ENCODE results near the gene CLEC19A. TPM values are rescaled to one million over a fixed set of nuclear protein-coding genes. Genes with fewer than 3 reads are reported as not detected.
A peak's percentile ranks its signal among the peaks of the same experiment; 100 is the strongest.

CLEC19A gene
- total RNA-seq, 1 experiment from 2014 or later: not detected

- intact Hi-C loops (cut with micrococcal nuclease; ENCODE audit: unreplicated experiment): no loop called here
- Histone ChIP-seq H3K27ac (ENCODE audit: low read length) (no peak overlapping the region), H3K27me3 (ENCODE audit: control insufficient read depth, insufficient read depth, low read length) (peaks cover 12% of the 10 kb centered on the region), H3K9me3 (ENCODE audit: control insufficient read depth, insufficient read depth, low read depth, low read length) (no peaks in the 10 kb centered on the region), H3K4me1 (ENCODE audit: control insufficient read depth, insufficient read depth, low read length) (no peaks in the 10 kb centered on the region), H3K4me3 (ENCODE audit: low read depth in 2 of 2, low read length in 2 of 2) (no peak overlapping the region), H3K36me3 (ENCODE audit: control insufficient read depth, insufficient read depth, low read length) (no peaks in the 10 kb centered on the region)
- POLR2A ChIA-PET: no interaction called here
- CTCF ChIA-PET: interaction anchor here (0.6 kb wide), 1 partner anchor 8 kb away, joined by 3 read pairs; no protein-coding TSS in a partner anchor
- TF ChIP-seq POLR2AphosphoS5 (IDR thresholded peaks at IDR 0.05; ENCODE audit: low read depth, low read length): no peak
- TF ChIP-seq CTCF (IDR thresholded peaks at IDR 0.05): no peak
- TF ChIP-seq REST (IDR thresholded peaks at IDR 0.05; ENCODE audit: insufficient read depth in 1 of 2, low read depth in 2 of 2, low read length in 1 of 2): no peak
- TF ChIP-seq SIN3A (IDR thresholded peaks at IDR 0.05; ENCODE audit: borderline replicate concordance, insufficient read depth, low read depth, low read length): no peak
- no peak for TF ChIP-seq TCF7L2 (IDR thresholded peaks at IDR 0.05; ENCODE audit: low read depth, low read length)
- no peak for ATAC-seq
- DNase-seq (ENCODE audit: low read depth, low spot score): no peak
- in situ Hi-C loops (cut with HindIII; ENCODE audit: low pct_unique_long_range_greater_than_20kb, low sequenced_read_pairs): no loop called here
- no TSS peak for BruUV-seq (replicated peaks)
Measured at GRCh38 chr16:19348125-19348524, 62.6 kb downstream of the CLEC19A start.

GRCh38 chr16:19348578-19349315 lies 63.2 kb downstream of the CLEC19A start:
- peaks cover 12% of the 10 kb centered on the region for H3K27me3 ChIP-seq (ENCODE audit: control insufficient read depth, insufficient read depth, low read length)
- in situ Hi-C loops (cut with HindIII; ENCODE audit: low pct_unique_long_range_greater_than_20kb, low sequenced_read_pairs): no loop called here
- H3K9me3 ChIP-seq (ENCODE audit: control insufficient read depth, insufficient read depth, low read depth, low read length): no peaks in the 10 kb centered on the region
- BruUV-seq (replicated peaks): no TSS peak
- CTCF ChIA-PET: no interaction called here
- ATAC-seq (0 out of 2 replicates have a peak, but pooled peaks have one; percentile 38), DNase-seq (ENCODE audit: low read depth, low spot score) (no peak)
- intact Hi-C loops (cut with micrococcal nuclease; ENCODE audit: unreplicated experiment): no loop called here
- no peak overlapping the region for H3K4me3 ChIP-seq (ENCODE audit: low read depth in 2 of 2, low read length in 2 of 2)
- H3K36me3 ChIP-seq (ENCODE audit: control insufficient read depth, insufficient read depth, low read length): no peaks in the 10 kb centered on the region
- TF ChIP-seq SIN3A (IDR thresholded peaks at IDR 0.05; ENCODE audit: borderline replicate concordance, insufficient read depth, low read depth, low read length): no peak
- no peak for TF ChIP-seq POLR2AphosphoS5 (IDR thresholded peaks at IDR 0.05; ENCODE audit: low read depth, low read length)
- no peak for TF ChIP-seq REST (IDR thresholded peaks at IDR 0.05; ENCODE audit: insufficient read depth in 1 of 2, low read depth in 2 of 2, low read length in 1 of 2)
- TF ChIP-seq CTCF (IDR thresholded peaks at IDR 0.05): no peak
- TF ChIP-seq TCF7L2 (IDR thresholded peaks at IDR 0.05; ENCODE audit: low read depth, low read length): no peak
- H3K4me1 ChIP-seq (ENCODE audit: control insufficient read depth, insufficient read depth, low read length): no peaks in the 10 kb centered on the region
- POLR2A ChIA-PET: no interaction called here
- no peak overlapping the region for H3K27ac ChIP-seq (ENCODE audit: low read length)

All from Panc1 (cell line).